ENCODE results near the gene ABITRAM. TPM values are rescaled to one million over a fixed set of nuclear protein-coding genes. Genes with fewer than 3 reads are reported as not detected.
"Not testable (repeated sequence)": the region's sequence is repeated elsewhere in the genome, so short reads cannot be mapped to it uniquely, and the experiment has no call there.

The ABITRAM gene, protein sequence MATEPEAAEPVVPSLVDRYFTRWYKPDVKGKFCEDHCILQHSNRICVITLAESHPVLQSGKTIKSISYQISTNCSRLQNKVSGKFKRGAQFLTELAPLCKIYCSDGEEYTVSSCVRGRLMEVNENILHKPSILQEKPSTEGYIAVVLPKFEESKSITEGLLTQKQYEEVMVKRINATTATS
- 1 to 10 TPM in 3 of 5 donors, under 1 TPM in 1, not detected in 1; 0.29 to 7.2 (median 5.6) TPM for total RNA-seq
- polyA plus RNA-seq: 10 to 100 TPM; 15.1 to 19.4 (median 16.6) TPM
- long read RNA-seq, donor 1, partial matches to known transcripts: 26 of 43 reads
- long read RNA-seq, donor 1, other reads (novel, unspliced or antisense): 16 of 43 reads
- long read RNA-seq, donor 2, transcript FAM206A-201 (6 exons, 2,134 nt): major isoform, 6 of 7 reads
- long read RNA-seq, donor 2, partial matches to known transcripts: 0 of 7 reads
- long read RNA-seq, donor 2, other reads (novel, unspliced or antisense): 0 of 7 reads
- long read RNA-seq, donor 3, partial matches to known transcripts: 6 of 19 reads
- long read RNA-seq, donor 3, other reads (novel, unspliced or antisense): 8 of 19 reads
- long read RNA-seq, donor 4, partial matches to known transcripts: 0 of 2 reads
- long read RNA-seq, donor 4, other reads (novel, unspliced or antisense): 0 of 2 reads
- long read RNA-seq, donor 5, partial matches to known transcripts: 0 of 3 reads
- long read RNA-seq, donor 5, other reads (novel, unspliced or antisense): 0 of 3 reads
- long read RNA-seq, donor 6, transcript FAM206A-201 (6 exons, 2,134 nt): major isoform, 9 of 157 reads
- long read RNA-seq, donor 6, partial matches to known transcripts: 127 of 157 reads
- long read RNA-seq, donor 6, other reads (novel, unspliced or antisense): 20 of 157 reads
- long read RNA-seq, donor 7, transcript FAM206A-201 (6 exons, 2,134 nt): major isoform, 14 of 70 reads
- long read RNA-seq, donor 7, partial matches to known transcripts: 55 of 70 reads
- long read RNA-seq, donor 7, other reads (novel, unspliced or antisense): 0 of 70 reads
- long read RNA-seq, donor 8, transcript FAM206A-201 (6 exons, 2,134 nt): major isoform, 7 of 51 reads
- long read RNA-seq, donor 8, partial matches to known transcripts: 35 of 51 reads
- long read RNA-seq, donor 8, other reads (novel, unspliced or antisense): 9 of 51 reads
- long read RNA-seq, donor 9, transcript FAM206A-201 (6 exons, 2,134 nt): major isoform, 5 of 93 reads
- long read RNA-seq, donor 9, partial matches to known transcripts: 87 of 93 reads
- long read RNA-seq, donor 9, other reads (novel, unspliced or antisense): 0 of 93 reads
- long read RNA-seq, donor 10, partial matches to known transcripts: 6 of 9 reads
- long read RNA-seq, donor 10, other reads (novel, unspliced or antisense): 0 of 9 reads

GRCh38 chr9:108934323-108934893 lies at the start of gene ABITRAM:
ABITRAM (plus strand) TSS chr9:108934400; CDS start chr9:108934487, 87 bp downstream.
- H3K4me3 ChIP-seq: peak within 1 kb of the TSS; percentile 83 to 92 (median 88)
- 0 to 1% (median 1%) methylated on average over 15 to 47 of the region's 47 CpGs for WGBS, 5 donors
- peaks cover 19 to 40% (median 27%) of the 10 kb centered on the region in 4 donors for H3K4me1 ChIP-seq
- intact Hi-C loops (cut with DNase I; ENCODE audit: low total_unique reads): no loop called here
- H3K27ac ChIP-seq: peak within 1 kb of the TSS; percentile 90 to 95 (median 93)
- peak; percentile 75 to 97 for DNase-seq
- no peaks in the 10 kb centered on the region for H3K27me3 ChIP-seq
- H3K9me3 ChIP-seq: no peaks in the 10 kb centered on the region
- TF ChIP-seq CTCF (IDR thresholded peaks at IDR 0.05) (no peak), POLR2AphosphoS5 (IDR thresholded peaks at IDR 0.05) (peak; percentile 1 to 17 (median 6)), POLR2A (IDR thresholded peaks at IDR 0.05) (no peak)
- H3K36me3 ChIP-seq: peaks cover 0 to 27% (median 19%) of the 10 kb centered on the region in 4 donors

- Histone ChIP-seq H3K9me3 (no peaks in the 10 kb centered on the region), H3K27me3 (no peaks in the 10 kb centered on the region), H3K4me1 (peaks cover 0 to 8% (median 3%) of the 10 kb centered on the region in 4 donors), H3K27ac (no peak overlapping the region), H3K36me3 (peaks cover 7 to 84% (median 75%) of the 10 kb centered on the region in 4 donors), H3K4me3 (no peak overlapping the region)
- TF ChIP-seq EP300 (IDR thresholded peaks at IDR 0.05) (no peak), CTCF (IDR thresholded peaks at IDR 0.05) (no peak), POLR2A (IDR thresholded peaks at IDR 0.05) (no peak), POLR2AphosphoS5 (IDR thresholded peaks at IDR 0.05) (no peak)
- no peak for DNase-seq
- intact Hi-C loops (cut with DNase I; ENCODE audit: low total_unique reads): no loop called here
- WGBS, 5 donors: 90 to 96% (median 95%) methylated on average over 3 of the region's 3 CpGs
These were observed 49.5 kb upstream of the ABITRAM start for GRCh38 chr9:108884701-108885100.

DNA sequence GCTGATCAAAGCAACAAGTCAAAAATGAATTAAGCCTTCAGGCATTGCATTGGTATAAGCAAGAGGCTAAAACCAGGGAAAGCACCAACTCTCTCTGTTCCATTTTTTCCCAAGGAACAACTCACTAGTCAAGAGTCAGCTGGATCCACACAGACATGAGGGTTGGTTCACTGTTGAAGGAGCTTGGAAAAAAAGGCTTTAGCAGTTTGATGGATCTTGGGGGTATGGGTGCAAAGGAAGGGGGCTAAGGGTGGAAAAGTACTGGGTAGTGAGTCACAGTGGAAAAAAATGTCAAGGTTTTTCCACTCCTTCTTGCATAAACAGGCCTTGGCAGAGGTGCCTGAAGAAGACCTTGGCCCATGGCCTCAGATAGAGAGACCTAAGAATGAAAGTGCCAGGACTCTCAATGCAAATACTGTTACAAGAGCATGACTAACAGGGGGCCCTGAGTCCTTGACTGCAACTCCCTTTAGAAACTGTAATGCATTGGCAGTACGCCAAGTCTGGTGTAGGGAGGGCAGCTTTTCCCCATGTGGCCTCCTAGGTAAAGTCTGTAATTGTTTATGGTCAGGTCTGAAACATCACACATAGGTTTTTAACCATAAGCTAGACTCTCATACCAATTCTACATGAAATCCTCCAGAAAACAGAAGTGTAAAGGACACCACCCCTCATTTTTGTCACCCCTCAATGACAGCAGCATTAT lies 48.4 kb upstream of the ABITRAM start:
- WGBS, 5 donors: 49 to 73% (median 50%) methylated on average over 1 of the region's 1 CpG
- H3K9me3 ChIP-seq: no peaks in the 10 kb centered on the region
- intact Hi-C loops (cut with DNase I; ENCODE audit: low total_unique reads): no loop called here
- no peaks in the 10 kb centered on the region for H3K27me3 ChIP-seq
- DNase-seq: peak in 1 of 2 donors; percentile 88
- TF ChIP-seq POLR2A (IDR thresholded peaks at IDR 0.05) (no peak), POLR2AphosphoS5 (IDR thresholded peaks at IDR 0.05) (no peak), EP300 (IDR thresholded peaks at IDR 0.05) (no peak), CTCF (IDR thresholded peaks at IDR 0.05) (no peak)
- H3K36me3 ChIP-seq: peaks cover 6 to 81% (median 75%) of the 10 kb centered on the region in 4 donors
- H3K4me3 ChIP-seq: no peak overlapping the region
- peaks cover 0 to 11% (median 3%) of the 10 kb centered on the region in 4 donors for H3K4me1 ChIP-seq
- H3K27ac ChIP-seq: no peak overlapping the region

- H3K9me3 ChIP-seq; H3K27me3 ChIP-seq; intact Hi-C loops (cut with DNase I; ENCODE audit: low total_unique reads); H3K27ac ChIP-seq; H3K4me3 ChIP-seq; DNase-seq: not testable (repeated sequence)
- 81 to 89% (median 82%) methylated on average over 3 of the region's 3 CpGs for WGBS, 5 donors
- Histone ChIP-seq H3K36me3 (peaks cover 14 to 82% (median 75%) of the 10 kb centered on the region in 4 donors), H3K4me1 (peaks cover 0 to 11% (median 3%) of the 10 kb centered on the region in 4 donors)
These were observed 47.5 kb upstream of the ABITRAM start for GRCh38 chr9:108886594-108887271.
